Mucosa of descending colon (tissue), 3 donors: ENCODE results near the gene HMGXB3. TPM values are rescaled to one million over a fixed set of nuclear protein-coding genes. Genes with fewer than 3 reads are reported as not detected.

Experiments used
- ATAC-seq: fragments of 200-7000 bp; cut with Tn5 transposase; one replicate; pipeline ENCODE4 v1.9.1; 2020; ENCODE audit warnings: mild to moderate bottlenecking, moderate library complexity
- DNase-seq, 3 donors: peaks; one replicate each; pipeline ENCODE4 v3.0.0-alpha.2; 2020
- H3K36me3 ChIP-seq: fragments of 200-600 bp; one replicate; pipeline ENCODE4 v1.8.0; 2021; ENCODE audit warnings: low read depth, mild to moderate bottlenecking
- H3K4me1 ChIP-seq: fragments of 200-600 bp; one replicate; pipeline ENCODE4 v1.8.0; 2021; ENCODE audit warnings: low read depth, mild to moderate bottlenecking
- H3K4me3 ChIP-seq: fragments of 200-600 bp; one replicate; pipeline ENCODE4 v1.8.0; 2021; ENCODE audit warnings: mild to moderate bottlenecking
- H3K9me3 ChIP-seq: fragments of 200-600 bp; one replicate; pipeline ENCODE4 v1.8.0; 2021; ENCODE audit warnings: mild to moderate bottlenecking
- CTCF ChIP-seq: fragments of 200-600 bp; IDR thresholded peaks from one replicate; pipeline ENCODE4 v1.8.0; 2022; ENCODE audit warnings: antibody characterized with exemption, mild to moderate bottlenecking
- intact Hi-C, 2 donors: fragments of 100-400 bp; cut with DNase I in 1 of 2; cut with micrococcal nuclease in 1 of 2; formaldehyde crosslinking; loops; one replicate each; pipeline versions ENCODE4 v1.11.0 to v1.11.1; 2022; cut with DNase I, micrococcal nuclease
- total RNA-seq, 3 donors: library from RNA; stranded (reverse); fragmentation: NEBNext Ultra II Directional in 2 of 3; extraction: Animal tissue kit (Norgen Biotek cat#: 25700) in 2 of 3; gene quantifications; one replicate each; pipeline versions ENCODE4 v1.2.1 to v1.2.4, GENCODE V29; 2021 to 2023
- donor health status: DM: no; HTN: no; CAD: no; lungs with moderate emphysema.
- donor health status: DM: no; HTN: no; CAD: no.
- donor health status: DM: no; HTN: yes; CAD: no.

HMGXB3 gene
- total RNA-seq, 3 donors from 2014 or later: 25.7 to 37.5 (median 31.2) TPM

DNA sequence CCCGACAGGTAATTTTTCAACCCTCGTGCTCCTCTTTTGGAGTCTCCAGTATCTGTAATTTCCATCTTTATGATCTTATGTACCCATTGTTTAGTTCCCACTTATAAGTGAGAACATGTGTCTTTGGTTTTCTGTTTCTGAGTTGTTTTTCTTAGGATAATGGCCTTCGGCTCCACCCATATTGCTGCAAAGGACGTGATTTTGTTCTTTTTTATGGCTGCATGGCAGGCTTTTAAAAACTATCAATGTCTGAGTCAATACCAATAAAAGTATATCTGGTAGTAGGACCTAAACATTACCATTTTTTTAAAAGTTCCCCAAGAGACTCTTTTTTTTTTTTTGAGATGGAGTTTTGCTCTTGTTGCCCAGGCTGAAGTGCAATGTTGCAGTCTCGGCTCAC lies 43.9 kb upstream of the HMGXB3 start:
- Histone ChIP-seq H3K9me3 (no peaks in the 10 kb centered on the region), H3K4me3 (no peak overlapping the region), H3K4me1 (peaks cover 23% of the 10 kb centered on the region), H3K36me3 (no peaks in the 10 kb centered on the region)
- no peak for DNase-seq
- intact Hi-C loops: no loop called here
- ATAC-seq: peak; percentile 13
- no peak for TF ChIP-seq CTCF

- no peak overlapping the region for H3K4me3 ChIP-seq
- peaks cover 24% of the 10 kb centered on the region for H3K4me1 ChIP-seq
- H3K36me3 ChIP-seq: no peaks in the 10 kb centered on the region
- no peak for TF ChIP-seq CTCF
- ATAC-seq (no peak), DNase-seq (peak in 1 of 3 donors; percentile 33)
- intact Hi-C loops: no loop called here
- H3K9me3 ChIP-seq: no peaks in the 10 kb centered on the region
Measured at GRCh38 chr5:149957855-149958254, 42.7 kb upstream of the HMGXB3 start.

GRCh38 chr5:149959406-149960236 lies 40.9 kb upstream of the HMGXB3 start:
- Histone ChIP-seq H3K36me3 (no peaks in the 10 kb centered on the region), H3K4me1 (peaks cover 24% of the 10 kb centered on the region), H3K4me3 (no peak overlapping the region), H3K9me3 (no peaks in the 10 kb centered on the region)
- intact Hi-C loops: loop anchor here in 1 of 2 donors (5.0 kb wide), 1 partner anchor 107 kb away; no protein-coding TSS in a partner anchor
- TF ChIP-seq CTCF: no peak
- DNase-seq: peak in 1 of 3 donors; percentile 50
- peak; percentile 1 for ATAC-seq

DNA sequence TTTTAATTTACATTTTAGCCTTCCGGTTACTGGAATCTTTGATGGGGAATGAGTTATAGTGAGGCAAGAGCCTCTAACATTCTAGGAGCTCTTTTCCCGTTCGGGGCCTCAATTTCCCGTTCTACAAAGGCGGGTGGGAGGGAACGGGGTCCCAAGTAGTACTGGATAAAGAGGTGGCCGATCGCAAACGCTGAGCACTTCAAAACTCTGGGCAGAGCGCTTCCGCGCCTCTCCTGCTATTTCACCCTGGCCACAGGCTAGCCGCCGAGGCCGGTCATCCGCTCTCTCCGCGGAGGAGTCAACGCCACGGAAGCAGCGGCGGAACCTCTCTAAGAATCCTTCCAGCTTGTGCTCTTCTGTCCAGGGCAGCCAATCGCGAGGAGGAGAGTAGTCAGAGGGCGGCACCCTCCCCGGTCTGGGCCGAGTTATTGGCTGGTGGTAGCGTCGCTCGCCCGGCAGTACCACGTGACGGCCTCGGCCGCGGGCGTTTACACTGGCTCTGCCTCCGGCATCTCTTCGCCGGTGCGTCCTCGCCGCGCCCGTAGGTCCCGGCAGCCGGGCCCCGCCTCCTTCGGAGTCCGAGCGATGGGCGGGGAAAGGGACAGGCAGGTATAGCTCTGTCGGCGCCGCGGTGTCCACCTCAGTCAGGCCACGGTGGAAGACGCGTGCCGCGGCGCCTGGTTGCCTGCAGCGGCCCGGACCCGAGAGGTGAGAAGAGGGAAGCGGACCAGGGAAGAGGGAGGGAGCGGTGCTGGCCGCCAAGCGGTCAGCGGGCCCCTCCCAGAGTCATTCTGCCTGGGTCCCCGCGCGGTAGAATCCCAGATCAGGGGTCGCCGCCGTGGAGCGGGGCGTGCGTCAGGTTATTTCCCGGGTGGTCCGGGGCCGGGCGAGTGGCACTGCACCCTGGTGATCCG lies 40.0 kb upstream of the HMGXB3 start, which contains the start of gene SLC26A2:
Gene SLC26A2, plus strand, starts transcription at position 487 of the 914 bp plus-strand sequence. CDS start 16,895 bp downstream, outside the sequence.
- Histone ChIP-seq H3K4me1 (peaks cover 24% of the 10 kb centered on the region), H3K9me3 (no peaks in the 10 kb centered on the region), H3K36me3 (no peaks in the 10 kb centered on the region), H3K4me3 (peak within 1 kb of the TSS; percentile 53)
- DNase-seq (peak; percentile 98), ATAC-seq (peak; percentile 94)
- intact Hi-C loops: loop anchor here in 1 of 2 donors (5.0 kb wide), 1 partner anchor 108 kb away; no protein-coding TSS in a partner anchor
- TF ChIP-seq CTCF: no peak

GRCh38 chr5:149961186-149961685 lies 39.3 kb upstream of the HMGXB3 start:
- TF ChIP-seq CTCF: no peak
- no peaks in the 10 kb centered on the region for H3K9me3 ChIP-seq
- DNase-seq: no peak
- peak overlapping the region; percentile 53 for H3K4me3 ChIP-seq
- H3K4me1 ChIP-seq: peaks cover 24% of the 10 kb centered on the region
- no peaks in the 10 kb centered on the region for H3K36me3 ChIP-seq
- intact Hi-C loops: loop anchor here in 1 of 2 donors (5.0 kb wide), 1 partner anchor 109 kb away; no protein-coding TSS in a partner anchor
- ATAC-seq: peak; percentile 2
